Right lung (tissue), 5 donors: Measurements from ENCODE around the gene CDC42BPB. TPM values are rescaled to one million over a fixed set of nuclear protein-coding genes. Genes with fewer than 3 reads are reported as not detected.

Experiments
- DNase-seq, 2 donors: peaks; one replicate each; pipeline ENCODE4 v3.0.0-alpha.2; 2013
- polyA plus RNA-seq, 5 donors: library from polyadenylated mRNA; unstranded; fragments of 120-200 nt; gene quantifications; one replicate each; pipeline versions ENCODE4 v1.2.1 to v1.2.3, GENCODE V29; 2013; ENCODE audit warnings: inconsistent platforms in 1 of 5, low replicate concordance in 1 of 5; ENCODE audit not compliant: insufficient read length in 5 of 5, insufficient read depth in 1 of 5

CDC42BPB gene
- polyA plus RNA-seq, 5 donors = 59.3 to 80.3 (median 69.9) TPM

- no peak for DNase-seq
Observed at GRCh38 chr14:102999227-102999895, 58.0 kb downstream of the CDC42BPB start.

DNA sequence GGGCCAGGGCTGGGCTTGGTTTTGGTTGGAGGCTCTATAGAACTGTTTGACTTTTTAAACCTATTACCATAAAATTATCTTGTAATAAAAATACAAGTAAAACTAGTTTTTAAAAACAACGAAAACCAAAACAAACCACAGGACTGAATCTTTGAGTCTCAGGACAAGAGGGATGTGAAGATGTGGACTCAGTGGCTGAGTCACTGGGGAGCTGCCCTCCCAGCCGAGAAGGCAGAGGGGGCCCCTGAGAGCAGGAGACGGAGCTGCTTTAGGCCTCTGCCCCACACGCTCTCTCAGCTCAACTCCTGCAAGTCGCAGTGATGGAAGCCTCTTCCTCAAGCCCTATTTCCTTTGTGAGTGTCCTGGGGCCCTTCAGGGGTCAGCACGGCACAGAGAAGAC lies 59.0 kb downstream of the CDC42BPB start:
- no peak for DNase-seq

DNA sequence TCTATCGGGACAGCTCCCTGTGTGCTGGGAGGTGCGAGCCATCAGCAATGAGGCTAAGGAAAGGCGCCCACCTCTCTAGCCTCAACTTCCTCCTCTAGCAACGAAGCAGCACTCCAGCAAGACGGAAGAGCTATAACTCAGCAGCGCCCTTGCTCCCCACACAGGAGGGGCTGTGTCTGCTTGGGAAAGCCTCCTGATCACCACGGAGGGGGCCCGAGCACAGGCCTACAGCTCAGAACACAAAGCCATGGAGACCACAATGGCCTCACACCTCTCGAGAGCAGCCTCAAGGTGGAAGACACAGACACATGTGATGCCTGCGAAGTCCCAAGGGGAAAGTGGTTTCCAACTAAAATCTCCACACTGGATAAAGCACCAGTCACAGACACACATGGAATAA lies 60.4 kb downstream of the CDC42BPB start:
- no peak for DNase-seq

DNA sequence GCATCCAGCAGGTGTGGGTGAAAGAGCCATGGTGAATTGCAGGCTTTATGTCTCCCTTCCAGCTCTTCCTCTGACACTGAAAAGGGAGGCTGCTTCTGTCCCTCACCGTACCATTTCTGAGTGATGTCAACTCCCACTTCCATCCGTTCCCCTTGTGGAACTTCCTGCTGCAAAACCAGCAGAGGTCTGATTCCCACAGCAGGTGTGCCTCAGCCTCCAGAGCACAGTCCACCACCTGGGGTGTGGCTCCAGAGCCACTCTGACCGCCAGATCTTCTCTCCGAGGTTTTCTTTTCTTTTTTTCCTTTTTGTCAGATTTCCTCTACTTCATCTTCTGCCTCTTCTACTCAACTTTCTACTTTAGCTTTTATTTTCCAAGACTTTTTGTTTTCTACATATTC lies 62.7 kb downstream of the CDC42BPB start:
- DNase-seq = no peak

- DNase-seq = no peak
Observed at GRCh38 chr14:102993523-102993922, 63.8 kb downstream of the CDC42BPB start.

- DNase-seq = no peak
Observed at GRCh38 chr14:102991376-102991775, 66.0 kb downstream of the CDC42BPB start.

DNA sequence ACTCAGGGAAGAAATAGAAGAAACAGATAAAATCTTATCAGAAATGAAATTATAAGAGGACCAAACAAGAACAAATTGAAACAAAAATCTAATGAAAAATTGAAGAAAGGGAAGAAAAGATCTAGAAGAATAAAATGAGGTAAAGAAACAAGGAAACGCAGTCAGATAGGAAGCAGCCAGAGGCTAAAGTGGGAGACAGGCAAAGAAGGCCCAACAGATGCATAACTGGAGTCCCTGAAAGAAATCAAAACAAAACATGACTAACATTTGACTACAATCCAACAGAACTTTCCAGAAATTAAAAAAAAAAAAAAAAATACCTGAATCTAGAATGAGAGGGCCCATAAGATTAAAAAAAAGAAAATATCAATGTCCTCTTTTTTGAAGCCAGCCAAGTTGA lies 69.3 kb downstream of the CDC42BPB start:
- no peak for DNase-seq

DNA sequence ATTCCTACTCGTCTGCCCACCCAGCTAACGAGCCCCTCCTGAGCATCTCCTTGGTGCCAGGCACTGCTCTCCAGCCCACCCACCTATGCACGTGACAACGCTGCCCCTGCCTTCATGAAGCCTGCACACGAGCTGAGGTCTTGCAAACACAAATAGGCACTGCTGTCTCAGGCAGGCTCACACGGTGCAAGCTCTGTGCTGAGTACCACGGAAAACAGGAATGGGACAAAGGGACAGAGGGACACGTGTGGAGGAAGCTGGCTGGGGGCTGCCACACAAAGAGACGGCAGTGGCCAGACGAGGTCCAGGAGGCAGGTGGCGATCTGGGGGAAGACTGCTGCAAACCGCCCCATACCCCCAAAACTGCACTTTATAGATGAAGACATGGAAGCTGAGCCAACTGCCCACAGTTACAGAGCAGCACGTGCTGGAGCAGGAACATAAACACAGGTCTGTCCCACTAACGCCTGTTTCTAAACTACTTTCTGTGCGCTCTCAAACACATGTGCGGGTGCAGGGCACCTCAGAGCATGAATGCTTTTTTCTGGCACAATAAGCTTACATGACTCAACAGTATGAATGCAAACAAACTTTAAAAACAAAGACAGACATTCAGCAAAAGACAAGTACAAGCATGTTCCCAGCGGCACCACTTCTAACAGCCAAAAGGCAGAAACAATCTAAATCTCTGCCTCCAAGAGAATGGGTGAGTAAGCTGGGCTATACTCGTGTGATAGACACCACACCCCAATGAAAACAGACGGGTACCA lies 70.4 kb downstream of the CDC42BPB start:
- no peak for DNase-seq

- DNase-seq = no peak
Observed at GRCh38 chr14:102985665-102986064, 71.7 kb downstream of the CDC42BPB start.

GRCh38 chr14:102984336-102985102 lies 72.8 kb downstream of the CDC42BPB start:
- DNase-seq = no peak

GRCh38 chr14:102983496-102983895 lies 73.9 kb downstream of the CDC42BPB start:
- no peak for DNase-seq

DNA sequence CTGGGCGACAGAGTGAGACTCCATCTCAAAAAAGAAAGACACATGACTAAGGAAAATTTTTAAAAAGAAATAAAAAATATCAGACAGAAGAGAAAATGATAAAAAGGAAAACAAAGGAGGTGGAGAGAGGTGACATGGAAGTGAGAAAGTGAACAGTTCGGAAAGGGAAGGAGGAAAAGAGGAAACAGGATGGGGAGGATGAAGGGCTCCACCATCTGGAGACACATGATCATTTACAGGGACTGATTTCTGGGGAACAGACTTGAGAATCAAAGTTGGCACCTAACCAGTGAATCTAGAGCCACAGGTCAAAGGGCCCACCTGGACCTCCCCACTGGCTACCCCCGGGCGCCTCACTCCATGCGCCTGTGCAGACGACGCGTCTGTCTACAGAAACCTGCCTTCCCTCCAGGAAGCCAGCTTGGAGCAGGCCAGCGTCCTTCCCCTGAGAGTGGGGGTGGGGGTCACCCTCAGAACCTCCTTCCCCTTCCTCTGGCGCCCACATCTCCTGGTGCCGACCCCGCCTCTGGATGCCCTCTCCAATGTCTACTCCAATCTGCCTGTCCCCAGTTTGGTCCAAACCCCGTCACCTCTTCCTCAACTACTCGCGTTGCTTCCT lies 74.4 kb downstream of the CDC42BPB start:
- no peak for DNase-seq

GRCh38 chr14:102980409-102980810 lies 76.9 kb downstream of the CDC42BPB start:
- DNase-seq = no peak

GRCh38 chr14:102979406-102979805 lies 77.9 kb downstream of the CDC42BPB start:
- no peak for DNase-seq

DNA sequence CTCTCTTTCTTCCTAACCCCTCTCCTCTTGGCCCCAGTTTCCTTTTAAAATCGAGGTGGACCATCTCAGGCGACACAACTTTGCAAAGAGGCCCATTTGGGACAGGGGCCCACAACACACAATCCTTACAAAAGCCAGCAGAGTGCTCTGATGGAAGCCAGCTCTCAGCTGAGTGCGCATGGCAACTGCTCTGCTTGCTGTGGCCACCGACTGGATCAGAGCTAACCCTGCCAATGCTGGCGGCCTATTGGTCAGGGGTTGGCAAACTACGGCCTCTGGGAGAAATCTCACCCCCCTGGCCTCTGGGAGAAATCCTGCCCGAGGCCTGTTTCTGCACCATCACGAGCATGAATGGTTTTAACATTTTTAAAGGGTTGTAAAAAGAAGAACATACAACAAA lies 79.9 kb downstream of the CDC42BPB start:
- DNase-seq = no peak

DNA sequence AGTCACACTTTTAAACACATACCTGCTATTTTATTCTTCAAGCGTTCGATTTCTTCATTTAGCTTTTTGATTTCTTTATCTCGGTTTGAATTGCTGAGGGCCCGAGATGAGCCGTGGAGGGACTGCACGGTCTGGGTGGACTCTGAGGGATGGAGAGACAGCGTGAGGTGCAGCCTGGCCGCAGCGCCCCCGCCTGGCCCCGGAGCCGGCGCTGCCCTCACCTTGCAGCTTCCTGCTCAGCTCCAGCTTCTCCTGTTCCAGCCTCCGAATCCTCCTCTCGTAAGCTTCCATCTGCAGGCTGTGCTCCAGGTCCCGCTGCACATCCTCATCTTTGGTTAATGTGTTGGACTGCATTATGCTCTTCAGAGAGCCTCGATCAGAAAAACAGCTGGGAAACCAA lies 81.7 kb downstream of the CDC42BPB start:
- DNase-seq = no peak

GRCh38 chr14:102973706-102974285 lies 83.6 kb downstream of the CDC42BPB start:
- DNase-seq = no peak

DNA sequence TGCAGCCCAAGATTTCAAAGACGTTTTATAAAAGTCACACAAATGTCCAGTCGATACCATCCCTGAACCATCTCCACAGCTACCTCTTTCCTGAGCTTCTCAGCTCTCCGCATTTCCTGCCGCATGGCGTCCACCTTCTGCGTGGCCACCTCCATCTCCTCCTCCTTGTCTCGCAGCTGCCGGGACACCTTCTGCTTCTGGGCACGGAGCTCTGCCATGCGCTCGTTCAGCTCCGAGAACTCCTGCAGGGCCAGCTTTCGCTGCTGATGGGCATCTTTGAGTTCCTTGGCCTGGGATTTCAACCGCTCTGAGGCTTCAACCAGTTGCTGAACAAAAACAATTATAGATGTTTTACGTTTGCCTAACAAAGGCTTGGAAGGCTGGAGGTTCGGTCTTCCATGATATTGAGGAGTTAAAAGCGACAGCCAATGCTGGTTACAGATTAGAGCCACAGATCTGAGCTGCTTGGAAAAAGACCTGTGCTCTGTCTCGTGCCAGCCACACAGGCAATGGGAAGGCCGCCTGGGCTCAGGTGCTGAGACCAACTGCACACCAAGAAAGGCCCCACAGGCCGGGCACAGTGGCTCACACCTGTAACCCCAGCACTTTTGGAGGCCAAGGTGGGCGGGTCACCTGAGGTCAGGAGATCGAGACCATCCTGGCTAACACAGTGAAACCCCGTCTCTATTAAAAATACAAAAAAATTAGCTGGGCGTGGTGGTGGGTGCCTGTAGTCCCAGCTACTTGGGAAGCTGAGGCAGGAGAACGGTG lies 85.3 kb downstream of the CDC42BPB start:
- DNase-seq = no peak

- no peak for DNase-seq
Observed at GRCh38 chr14:102971314-102971713, 86.0 kb downstream of the CDC42BPB start.

- no peak for DNase-seq
Observed at GRCh38 chr14:102970496-102970895, 86.9 kb downstream of the CDC42BPB start.

DNA sequence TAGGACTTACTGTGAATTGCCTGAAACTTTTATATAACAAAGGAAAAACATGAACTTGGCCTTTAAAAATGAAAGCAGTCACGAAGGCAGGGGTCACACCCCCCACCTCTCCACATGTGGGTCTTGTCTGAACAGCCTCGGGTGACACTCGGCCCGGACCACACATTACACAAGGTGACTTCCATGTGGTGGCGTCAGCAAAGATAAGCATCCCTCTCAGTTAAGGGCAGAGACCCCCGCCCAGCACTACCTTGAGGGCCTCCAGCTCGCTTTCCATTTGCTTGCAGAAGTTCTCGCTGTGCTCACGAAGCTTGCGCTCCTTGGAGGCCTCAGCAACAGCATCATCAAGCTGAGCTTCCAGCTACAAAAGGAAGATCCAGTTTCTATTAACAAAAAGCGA lies 87.4 kb downstream of the CDC42BPB start:
- DNase-seq = no peak
